ENCODE results near the gene MAPK8. TPM values are rescaled to one million over a fixed set of nuclear protein-coding genes. Genes with fewer than 3 reads are reported as not detected.

MAPK8 gene
- total RNA-seq, 2 donors from 2014 or later: 39.3 to 74.4 TPM

DNA sequence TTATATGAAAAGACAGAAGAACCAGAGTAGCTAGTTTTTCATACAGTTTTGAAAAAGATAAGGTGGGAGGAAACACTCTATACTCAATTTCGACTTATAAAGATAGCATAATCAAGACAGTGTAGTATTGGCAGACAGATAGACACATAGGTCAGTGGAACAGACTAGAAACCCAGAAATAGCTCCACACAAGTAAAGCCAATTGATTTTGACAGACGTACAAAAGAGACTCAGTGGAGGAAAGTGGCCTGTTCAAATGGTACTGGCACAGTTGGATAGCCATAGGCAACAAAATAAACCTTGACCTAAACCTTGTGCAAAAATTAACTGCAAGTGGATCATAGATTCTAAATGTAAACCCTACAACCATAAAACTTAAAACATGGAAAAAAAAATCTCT, 46.8 kb downstream of the MAPK8 start:
- Histone ChIP-seq H3K9me3 (no peaks in the 10 kb centered on the region), H3K4me3 (no peak overlapping the region), H3K27ac (no peak overlapping the region), H3K4me1 (replicated peaks) (no peaks in the 10 kb centered on the region), H3K36me3 (no peaks in the 10 kb centered on the region), H3K27me3 (replicated peaks; ENCODE audit: insufficient read depth) (no peaks in the 10 kb centered on the region)
- intact Hi-C loops (cut with DNase I): no loop called here
- WGBS: 97% methylated on average over 2 of the region's 2 CpGs
- no peak for DNase-seq (ENCODE audit: low spot score)
- TF ChIP-seq POLR2AphosphoS5 (IDR thresholded peaks at IDR 0.05) (no peak), POLR2A (IDR thresholded peaks at IDR 0.05) (no peak), CTCF (IDR thresholded peaks at IDR 0.05) (no peak)

- Histone ChIP-seq H3K36me3 (no peaks in the 10 kb centered on the region), H3K9me3 (no peaks in the 10 kb centered on the region), H3K27ac (no peak overlapping the region), H3K4me3 (no peak overlapping the region), H3K4me1 (replicated peaks) (no peaks in the 10 kb centered on the region), H3K27me3 (replicated peaks; ENCODE audit: insufficient read depth) (no peaks in the 10 kb centered on the region)
- WGBS: 93% methylated on average over 5 of the region's 5 CpGs
- no peak for TF ChIP-seq CTCF (IDR thresholded peaks at IDR 0.05)
- no peak for TF ChIP-seq POLR2AphosphoS5 (IDR thresholded peaks at IDR 0.05)
- no peak for TF ChIP-seq POLR2A (IDR thresholded peaks at IDR 0.05)
- intact Hi-C loops (cut with DNase I): no loop called here
- DNase-seq (ENCODE audit: low spot score): no peak
Measured at GRCh38 chr10:48357631-48358030, 51.2 kb downstream of the MAPK8 start.

GRCh38 chr10:48358162-48358561, 51.7 kb downstream of the MAPK8 start:
- no peak overlapping the region for H3K27ac ChIP-seq
- WGBS: 71% methylated on average over 1 of the region's 1 CpG
- H3K27me3 ChIP-seq (replicated peaks; ENCODE audit: insufficient read depth): no peaks in the 10 kb centered on the region
- no peaks in the 10 kb centered on the region for H3K9me3 ChIP-seq
- H3K4me3 ChIP-seq: no peak overlapping the region
- no peaks in the 10 kb centered on the region for H3K4me1 ChIP-seq (replicated peaks)
- H3K36me3 ChIP-seq: no peaks in the 10 kb centered on the region
- TF ChIP-seq CTCF (IDR thresholded peaks at IDR 0.05) (no peak), POLR2AphosphoS5 (IDR thresholded peaks at IDR 0.05) (no peak), POLR2A (IDR thresholded peaks at IDR 0.05) (no peak)
- no peak for DNase-seq (ENCODE audit: low spot score)
- intact Hi-C loops (cut with DNase I): no loop called here

DNA sequence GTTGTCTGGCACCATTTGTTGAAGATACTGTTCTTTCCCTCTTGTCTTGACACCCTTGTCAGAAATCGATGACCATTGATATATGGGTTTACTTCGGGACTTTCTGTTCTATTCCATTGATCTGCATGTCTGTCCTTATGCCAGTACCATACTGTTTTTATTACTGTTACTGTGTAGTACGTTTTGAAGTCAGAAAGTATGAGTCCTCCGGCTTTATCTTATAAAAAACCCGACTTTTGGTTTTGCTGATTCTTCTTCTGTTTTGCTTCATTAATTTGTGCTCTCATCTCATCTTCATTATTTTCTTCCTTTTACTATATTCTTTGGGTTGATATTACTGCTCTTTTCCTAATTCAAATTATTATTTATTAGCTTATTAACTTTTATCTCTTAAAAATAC, 52.4 kb downstream of the MAPK8 start:
- no peak for DNase-seq (ENCODE audit: low spot score)
- intact Hi-C loops (cut with DNase I): no loop called here
- Histone ChIP-seq H3K27ac (no peak overlapping the region), H3K4me1 (replicated peaks) (no peaks in the 10 kb centered on the region), H3K36me3 (no peaks in the 10 kb centered on the region), H3K9me3 (no peaks in the 10 kb centered on the region), H3K4me3 (no peak overlapping the region), H3K27me3 (replicated peaks; ENCODE audit: insufficient read depth) (no peaks in the 10 kb centered on the region)
- WGBS: 89% methylated on average over 5 of the region's 5 CpGs
- TF ChIP-seq CTCF (IDR thresholded peaks at IDR 0.05): no peak
- no peak for TF ChIP-seq POLR2AphosphoS5 (IDR thresholded peaks at IDR 0.05)
- TF ChIP-seq POLR2A (IDR thresholded peaks at IDR 0.05): no peak

GRCh38 chr10:48361176-48361575, 54.7 kb downstream of the MAPK8 start:
- DNase-seq (ENCODE audit: low spot score): no peak
- H3K27ac ChIP-seq: no peak overlapping the region
- H3K4me3 ChIP-seq: no peak overlapping the region
- intact Hi-C loops (cut with DNase I): loop anchor here (2.0 to 10.0 kb wide), 2 partner anchors 194 to 296 kb away; no protein-coding TSS in a partner anchor
- no peaks in the 10 kb centered on the region for H3K36me3 ChIP-seq
- no peaks in the 10 kb centered on the region for H3K27me3 ChIP-seq (replicated peaks; ENCODE audit: insufficient read depth)
- no peak for TF ChIP-seq CTCF (IDR thresholded peaks at IDR 0.05)
- no peak for TF ChIP-seq POLR2AphosphoS5 (IDR thresholded peaks at IDR 0.05)
- no peak for TF ChIP-seq POLR2A (IDR thresholded peaks at IDR 0.05)
- H3K4me1 ChIP-seq (replicated peaks): no peaks in the 10 kb centered on the region
- 83% methylated on average over 2 of the region's 2 CpGs for WGBS
- H3K9me3 ChIP-seq: no peaks in the 10 kb centered on the region
